Gastrocnemius medialis (tissue), 4 donors: ENCODE measurements around the gene TAS1R2. TPM values are rescaled to one million over a fixed set of nuclear protein-coding genes. Genes with fewer than 3 reads are reported as not detected.

Experiments used
- ATAC-seq, 2 donors: fragments of 150-250 bp; one replicate each; pipeline ENCODE4 v1.9.1; 2016
- DNase-seq, 2 donors: peaks; one replicate each; pipeline ENCODE4 v3.0.0-alpha.2; 2019
- H3K27ac ChIP-seq, 4 donors: fragments of 200-600 bp; sonication (generic); 1 replicate in 1 of 4; 2 replicates in 3 of 4; pipeline ENCODE4 v1.5.1; 2016 to 2018; ENCODE audit warnings: mild to moderate bottlenecking in 2 of 4, moderate library complexity in 1 of 4
- H3K27me3 ChIP-seq, 3 donors: fragments of 200-600 bp; sonication (generic) in 2 of 3; 1 replicate in 1 of 3; 2 replicates in 2 of 3; pipeline versions ENCODE4 v1.5.1 to v1.6.0; 2016 to 2019; ENCODE audit warnings: mild to moderate bottlenecking in 1 of 3, moderate library complexity in 1 of 3
- H3K36me3 ChIP-seq, 2 donors: fragments of 200-600 bp; sonication (generic) in 1 of 2; one replicate each; pipeline ENCODE4 v1.5.1; 2017 to 2018
- H3K4me1 ChIP-seq, 2 donors: fragments of 200-600 bp; sonication (generic) in 1 of 2; one replicate each; pipeline ENCODE4 v1.5.1; 2016 to 2017; ENCODE audit warnings: mild to moderate bottlenecking in 2 of 2
- H3K4me3 ChIP-seq, 4 donors: fragments of 200-600 bp; sonication (generic) in 3 of 4; 1 replicate in 1 of 4; 2 replicates in 3 of 4; pipeline ENCODE4 v1.5.1; 2016 to 2019; ENCODE audit warnings: mild to moderate bottlenecking in 2 of 4
- H3K9me3 ChIP-seq, 3 donors: fragments of 200-600 bp; sonication (generic) in 2 of 3; 1 replicate in 1 of 3; 2 replicates in 2 of 3; pipeline ENCODE4 v1.5.1; 2016 to 2019
- POLR2A ChIP-seq, 2 donors: fragments of 450-650 bp; IDR thresholded peaks; one replicate each; pipeline ENCODE4 v1.6.1; 2017; ENCODE audit warnings: antibody characterized with exemption in 2 of 2, mild to moderate bottlenecking in 2 of 2, moderate library complexity in 2 of 2
- in situ Hi-C, 4 donors: fragments of 200-750 bp; cut with MboI; loops; one replicate each; pipeline versions ENCODE4 v1.15.0 to v1.8.0; 2017; ENCODE audit warnings: low sequenced_read_pairs in 4 of 4
- intact Hi-C: fragments of 100-400 bp; cut with DNase I; formaldehyde crosslinking; loops from one replicate; pipeline ENCODE4 v1.15.1; 2023; ENCODE audit warnings: low total_unique reads
- total RNA-seq, 4 donors: library from RNA; depleted of rRNA; stranded (reverse); fragments of >200 nt; gene quantifications; one replicate each; pipeline versions ENCODE4 v1.1.0 to v1.2.3, GENCODE V29; 2016
- TF ChIP-seq, protein P1 (sequence below), 5 experiments: fragments of 450-650 bp in 3 of 5; fragments of 200-600 bp in 2 of 5; sonication (generic) in 2 of 5; IDR thresholded peaks in 4 of 5; conservative IDR thresholded peaks in 1 of 5; 1 replicate in 4 of 5; 2 replicates in 1 of 5; pipeline ENCODE4 v1.5.1; 2016 to 2019; ENCODE audit warnings: antibody characterized with exemption in 5 of 5, mild to moderate bottlenecking in 3 of 5, moderate library complexity in 3 of 5

The TAS1R2 gene
- total RNA-seq, 4 donors from 2014 or later: not detected

DNA sequence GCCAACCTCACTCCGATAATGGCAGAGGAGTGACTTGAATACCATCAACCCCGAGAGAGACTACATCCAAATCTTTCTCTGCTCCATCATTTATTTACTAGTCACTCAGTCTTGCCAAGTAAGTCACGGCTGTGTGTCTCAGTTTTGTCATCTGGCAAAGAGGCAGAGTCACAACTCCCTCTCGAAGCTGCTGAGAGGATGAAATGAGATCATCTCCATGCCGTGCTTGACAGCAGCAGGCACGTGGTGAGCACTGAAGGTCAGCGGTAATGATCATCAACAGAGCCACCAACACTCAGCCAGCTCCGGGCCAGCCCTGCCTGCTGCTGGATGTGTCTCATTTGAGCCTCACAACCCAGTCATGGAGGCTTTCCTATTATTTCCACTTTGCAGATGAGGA, 23.0 kb upstream of the TAS1R2 start:
- no peak overlapping the region for H3K4me3 ChIP-seq
- peaks cover 21 to 31% of the 10 kb centered on the region in 2 donors for H3K4me1 ChIP-seq
- no peaks in the 10 kb centered on the region for H3K27me3 ChIP-seq
- peak overlapping the region; percentile 51 to 81 (median 58) for H3K27ac ChIP-seq
- DNase-seq (peak; percentile 36 to 61), ATAC-seq (peak; percentile 39 to 88)
- in situ Hi-C loops (no loop called here), intact Hi-C loops (loop anchor here (5.0 kb wide), 1 partner anchor 1790 kb away; no protein-coding TSS in a partner anchor)
- no peaks in the 10 kb centered on the region for H3K9me3 ChIP-seq
- TF ChIP-seq, protein P1, sequence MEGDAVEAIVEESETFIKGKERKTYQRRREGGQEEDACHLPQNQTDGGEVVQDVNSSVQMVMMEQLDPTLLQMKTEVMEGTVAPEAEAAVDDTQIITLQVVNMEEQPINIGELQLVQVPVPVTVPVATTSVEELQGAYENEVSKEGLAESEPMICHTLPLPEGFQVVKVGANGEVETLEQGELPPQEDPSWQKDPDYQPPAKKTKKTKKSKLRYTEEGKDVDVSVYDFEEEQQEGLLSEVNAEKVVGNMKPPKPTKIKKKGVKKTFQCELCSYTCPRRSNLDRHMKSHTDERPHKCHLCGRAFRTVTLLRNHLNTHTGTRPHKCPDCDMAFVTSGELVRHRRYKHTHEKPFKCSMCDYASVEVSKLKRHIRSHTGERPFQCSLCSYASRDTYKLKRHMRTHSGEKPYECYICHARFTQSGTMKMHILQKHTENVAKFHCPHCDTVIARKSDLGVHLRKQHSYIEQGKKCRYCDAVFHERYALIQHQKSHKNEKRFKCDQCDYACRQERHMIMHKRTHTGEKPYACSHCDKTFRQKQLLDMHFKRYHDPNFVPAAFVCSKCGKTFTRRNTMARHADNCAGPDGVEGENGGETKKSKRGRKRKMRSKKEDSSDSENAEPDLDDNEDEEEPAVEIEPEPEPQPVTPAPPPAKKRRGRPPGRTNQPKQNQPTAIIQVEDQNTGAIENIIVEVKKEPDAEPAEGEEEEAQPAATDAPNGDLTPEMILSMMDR (IDR thresholded peaks at IDR 0.05 in 4 of 5, conservative IDR thresholded peaks at IDR 0.05 in 1 of 5): no peak
- TF ChIP-seq POLR2A (IDR thresholded peaks at IDR 0.05): no peak
- no peaks in the 10 kb centered on the region for H3K36me3 ChIP-seq

DNA sequence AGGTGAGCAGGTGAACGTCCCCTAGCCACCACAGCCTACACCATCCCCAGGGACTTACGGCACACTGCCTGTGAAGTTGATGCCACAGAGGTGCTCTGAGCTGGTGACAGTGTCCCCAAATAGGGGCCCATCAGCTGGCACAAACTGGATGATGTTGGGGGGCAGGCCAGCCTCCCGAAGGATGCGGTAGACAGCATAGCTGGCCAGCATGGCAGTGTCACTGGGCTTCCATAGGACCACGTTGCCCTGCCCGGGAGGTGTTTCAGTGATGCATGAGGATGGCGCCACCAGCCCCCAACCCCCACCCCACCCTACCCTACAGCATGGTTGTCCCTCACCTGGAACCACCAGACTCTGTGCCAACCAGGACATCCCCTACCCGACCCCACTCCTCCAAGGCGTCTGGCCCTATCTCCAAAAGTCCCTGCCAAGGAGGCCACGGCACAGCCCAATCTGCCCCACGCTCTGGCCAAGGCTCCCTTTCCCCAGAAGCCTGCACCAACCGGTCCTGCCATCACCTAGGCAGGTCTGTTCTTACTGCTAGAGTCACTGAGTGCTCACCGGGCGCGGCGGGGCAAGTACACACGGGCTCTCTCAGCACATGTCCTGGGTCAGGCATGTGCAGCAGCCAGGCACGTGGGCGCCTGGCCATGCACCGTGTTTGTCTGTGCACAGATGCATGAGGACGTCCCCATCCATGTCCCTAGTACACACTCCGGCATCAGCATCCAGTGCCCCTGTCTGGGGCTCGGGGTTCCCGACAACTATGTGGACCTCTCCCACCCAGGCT, 22.4 kb upstream of the TAS1R2 start:
- Histone ChIP-seq H3K4me3 (no peak overlapping the region), H3K4me1 (peaks cover 21 to 31% of the 10 kb centered on the region in 2 donors), H3K27me3 (no peaks in the 10 kb centered on the region), H3K27ac (peak overlapping the region; percentile 50 to 81 (median 52)), H3K36me3 (no peaks in the 10 kb centered on the region), H3K9me3 (no peaks in the 10 kb centered on the region)
- TF ChIP-seq, protein P1 (IDR thresholded peaks at IDR 0.05 in 4 of 5, conservative IDR thresholded peaks at IDR 0.05 in 1 of 5): no peak
- TF ChIP-seq POLR2A (IDR thresholded peaks at IDR 0.05): no peak
- DNase-seq (peak in 1 of 2 donors; percentile 35), ATAC-seq (peak in 1 of 2 donors; percentile 30)
- intact Hi-C loops (loop anchor here (5.0 kb wide), 1 partner anchor 1790 kb away; no protein-coding TSS in a partner anchor), in situ Hi-C loops (no loop called here)

DNA sequence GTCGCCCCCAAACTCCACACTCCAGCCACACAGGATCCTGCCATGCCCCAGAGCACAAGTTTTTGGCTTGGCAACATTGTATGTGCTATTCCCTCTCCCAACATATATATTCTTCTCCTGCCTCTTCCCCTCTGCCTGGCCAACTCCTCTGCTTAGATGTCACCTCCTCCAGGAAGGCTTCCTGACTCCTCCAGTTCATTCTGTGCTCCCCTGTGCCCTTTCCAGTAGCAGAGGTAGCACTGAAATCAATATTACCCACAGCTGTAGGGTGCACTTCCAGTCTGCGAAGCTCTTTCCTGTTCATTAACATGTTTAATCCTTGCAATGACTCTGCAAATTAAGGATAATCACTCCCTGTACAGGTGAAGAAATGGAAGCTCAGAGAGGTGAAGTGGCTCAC, 21.7 kb upstream of the TAS1R2 start:
- H3K36me3 ChIP-seq: no peaks in the 10 kb centered on the region
- intact Hi-C loops: loop anchor here (5.0 kb wide), 1 partner anchor 1789 kb away; no protein-coding TSS in a partner anchor

DNA sequence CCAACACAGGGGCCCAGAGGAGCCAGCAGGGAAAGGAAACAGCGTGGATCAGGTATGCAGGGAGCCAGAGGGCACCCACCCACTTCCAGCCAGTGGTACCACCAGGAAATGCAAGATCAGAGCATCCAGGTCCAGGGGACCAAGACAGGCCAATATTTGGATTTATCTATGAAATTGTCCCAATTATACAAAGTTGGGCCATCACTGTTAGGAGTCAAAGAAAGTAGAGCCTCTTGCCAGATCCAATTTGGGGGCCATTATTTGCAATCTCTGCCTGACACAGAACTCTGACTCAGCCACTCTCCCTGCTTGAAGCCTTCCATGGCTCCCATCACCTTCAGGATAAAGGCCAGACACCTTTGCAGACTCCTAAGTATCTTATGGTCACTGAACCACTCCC, 21.1 kb upstream of the TAS1R2 start:
- no peaks in the 10 kb centered on the region for H3K27me3 ChIP-seq
- H3K4me1 ChIP-seq: peaks cover 12 to 21% of the 10 kb centered on the region in 2 donors
- ATAC-seq: no peak
- in situ Hi-C loops (no loop called here), intact Hi-C loops (loop anchor here (5.0 kb wide), 1 partner anchor 1788 kb away; no protein-coding TSS in a partner anchor)
- no peak for DNase-seq
- no peak overlapping the region for H3K27ac ChIP-seq
- no peak overlapping the region for H3K4me3 ChIP-seq
- H3K9me3 ChIP-seq: no peaks in the 10 kb centered on the region
- no peaks in the 10 kb centered on the region for H3K36me3 ChIP-seq
- TF ChIP-seq, protein P1 (IDR thresholded peaks at IDR 0.05 in 4 of 5, conservative IDR thresholded peaks at IDR 0.05 in 1 of 5): no peak
- no peak for TF ChIP-seq POLR2A (IDR thresholded peaks at IDR 0.05)

More for the DNA sequence above, 21.7 kb upstream of the TAS1R2 start:
- DNase-seq (no peak), ATAC-seq (no peak)
- Histone ChIP-seq H3K4me3 (no peak overlapping the region), H3K9me3 (no peaks in the 10 kb centered on the region), H3K4me1 (peaks cover 18 to 27% of the 10 kb centered on the region in 2 donors), H3K27ac (no peak overlapping the region), H3K27me3 (no peaks in the 10 kb centered on the region)
- in situ Hi-C loops: no loop called here
- TF ChIP-seq, protein P1 (IDR thresholded peaks at IDR 0.05 in 4 of 5, conservative IDR thresholded peaks at IDR 0.05 in 1 of 5): no peak
- no peak for TF ChIP-seq POLR2A (IDR thresholded peaks at IDR 0.05)
